Measurements from ENCODE around the gene GSPT2. TPM values are rescaled to one million over a fixed set of nuclear protein-coding genes. Genes with fewer than 3 reads are reported as not detected.

GSPT2 gene
- total RNA-seq, 1 donor from 2014 or later = 28.4 TPM

DNA sequence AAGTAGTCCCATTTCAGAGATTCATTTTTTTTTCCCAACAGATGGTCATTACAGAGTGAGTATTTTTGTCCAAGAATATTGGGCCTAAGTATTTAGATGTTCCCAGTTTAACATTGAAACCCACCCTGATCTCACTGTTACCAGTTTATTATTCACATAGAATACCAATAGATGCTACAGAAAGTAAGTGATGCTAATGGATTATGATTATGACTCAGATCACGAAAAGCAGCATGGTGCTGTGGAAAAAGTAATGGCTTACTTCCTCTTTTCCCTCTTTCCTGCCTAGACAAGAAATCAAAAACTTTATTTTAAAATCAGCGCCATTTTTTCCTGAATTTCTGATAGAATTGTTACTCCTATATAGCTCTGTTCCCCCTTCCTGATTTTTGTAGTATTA is 51.9 kb downstream of the GSPT2 start:
- H3K27me3 ChIP-seq = no peaks in the 10 kb centered on the region
- no peaks in the 10 kb centered on the region for H4K20me1 ChIP-seq (ENCODE audit: low read depth)
- H3K9ac ChIP-seq = no peak overlapping the region
- no peaks in the 10 kb centered on the region for H3K9me3 ChIP-seq (ENCODE audit: low read depth)
- no peaks in the 10 kb centered on the region for H3K36me3 ChIP-seq
- no peak overlapping the region for H2AFZ ChIP-seq (replicated peaks)
- Mint-ChIP-seq H3K27me3 (ENCODE audit: insufficient read depth, low read depth) (peaks cover 2% of the 10 kb centered on the region), H3K4me3 (no peak overlapping the region), H3K36me3 (no peaks in the 10 kb centered on the region), H3K4me1 (no peaks in the 10 kb centered on the region), H3K9me3 (peaks cover 4% of the 10 kb centered on the region), H3K27ac (no peak overlapping the region)
- no peak overlapping the region for H3K27ac ChIP-seq
- no peaks in the 10 kb centered on the region for H3F3A ChIP-seq (ENCODE audit: low read depth)
- TF ChIP-seq EZH2 (IDR thresholded peaks at IDR 0.05) (no peak), CTCF (IDR thresholded peaks at IDR 0.05) (no peak), EZH2phosphoT487 (IDR thresholded peaks at IDR 0.05) (no peak)
- no peaks in the 10 kb centered on the region for H3K4me1 ChIP-seq
- DNase-seq (ENCODE audit: low spot score) = no peak
- H3K79me2 ChIP-seq (ENCODE audit: low read depth) = no peaks in the 10 kb centered on the region
- H3K4me3 ChIP-seq = no peak overlapping the region
- no peak overlapping the region for H3K4me2 ChIP-seq

Other genes with a start within 250 kb of the GSPT2 start
- 35.7 and 58.4 TPM in 2 replicates for gene NUDT11, start 246.8 kb upstream of the GSPT2 start, total RNA-seq (ENCODE audit: low replicate concordance)
- gene CENPVL3, start 124.5 kb upstream of the GSPT2 start, total RNA-seq (ENCODE audit: low replicate concordance) = 4.6 and 6.2 TPM in 2 replicates
- 0.56 and 2.0 TPM in 2 replicates for gene CENPVL2, start 60.6 kb upstream of the GSPT2 start, total RNA-seq (ENCODE audit: low replicate concordance)
- 0.56 and 2.0 TPM in 2 replicates for gene CENPVL1, start 32.9 kb upstream of the GSPT2 start, total RNA-seq (ENCODE audit: low replicate concordance)
- 133 and 181 TPM in 2 replicates for gene MAGED1, start 150.2 kb downstream of the GSPT2 start, total RNA-seq (ENCODE audit: low replicate concordance)